TTC549 (cell line): ENCODE measurements around the gene ARHGAP20.

ENCODE experiments used
- FAIRE-seq: peaks from 2 replicates; lab custom pipeline; 2012; peaks lifted over from hg19 to GRCh38; lab: Jason Lieb, UNC

The ARHGAP20 gene, protein sequence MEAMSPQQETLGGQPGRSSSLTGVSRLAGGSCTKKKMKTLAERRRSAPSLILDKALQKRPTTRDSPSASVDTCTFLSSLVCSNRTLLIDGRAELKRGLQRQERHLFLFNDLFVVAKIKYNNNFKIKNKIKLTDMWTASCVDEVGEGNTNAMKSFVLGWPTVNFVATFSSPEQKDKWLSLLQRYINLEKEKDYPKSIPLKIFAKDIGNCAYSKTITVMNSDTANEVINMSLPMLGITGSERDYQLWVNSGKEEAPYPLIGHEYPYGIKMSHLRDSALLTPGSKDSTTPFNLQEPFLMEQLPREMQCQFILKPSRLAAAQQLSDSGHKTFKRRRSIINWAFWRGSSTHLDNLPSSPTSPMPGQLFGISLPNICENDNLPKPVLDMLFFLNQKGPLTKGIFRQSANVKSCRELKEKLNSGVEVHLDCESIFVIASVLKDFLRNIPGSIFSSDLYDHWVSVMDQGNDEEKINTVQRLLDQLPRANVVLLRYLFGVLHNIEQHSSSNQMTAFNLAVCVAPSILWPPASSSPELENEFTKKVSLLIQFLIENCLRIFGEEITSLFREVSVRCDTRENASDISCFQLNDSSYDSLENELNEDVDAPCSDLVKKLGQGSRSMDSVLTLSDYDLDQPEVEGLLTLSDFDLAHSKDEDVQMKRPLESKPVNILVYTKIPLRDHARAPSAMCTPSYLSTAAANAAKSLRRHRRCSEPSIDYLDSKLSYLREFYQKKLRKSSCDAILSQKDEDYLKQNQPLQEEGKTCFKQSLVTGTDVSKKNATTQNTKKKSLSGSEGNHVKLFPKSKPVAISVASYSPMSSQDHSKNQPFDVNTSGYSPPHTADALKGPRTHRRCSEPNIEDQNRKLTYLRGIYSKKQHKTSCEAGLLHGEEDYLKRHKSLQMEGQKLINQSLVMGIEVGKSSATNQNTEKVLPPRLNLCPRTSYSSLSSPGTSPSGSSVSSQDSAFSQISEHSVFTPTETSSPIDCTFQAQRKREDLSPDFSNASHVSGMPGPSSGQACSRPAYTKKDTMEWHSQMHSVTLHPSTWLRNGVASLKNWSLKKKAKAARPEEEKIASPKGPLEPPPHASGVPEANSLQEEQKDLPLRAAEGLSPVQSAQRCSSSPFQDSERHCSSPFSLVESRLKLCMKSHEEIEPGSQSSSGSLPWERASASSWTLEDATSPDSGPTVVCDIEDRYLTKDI

DNA sequence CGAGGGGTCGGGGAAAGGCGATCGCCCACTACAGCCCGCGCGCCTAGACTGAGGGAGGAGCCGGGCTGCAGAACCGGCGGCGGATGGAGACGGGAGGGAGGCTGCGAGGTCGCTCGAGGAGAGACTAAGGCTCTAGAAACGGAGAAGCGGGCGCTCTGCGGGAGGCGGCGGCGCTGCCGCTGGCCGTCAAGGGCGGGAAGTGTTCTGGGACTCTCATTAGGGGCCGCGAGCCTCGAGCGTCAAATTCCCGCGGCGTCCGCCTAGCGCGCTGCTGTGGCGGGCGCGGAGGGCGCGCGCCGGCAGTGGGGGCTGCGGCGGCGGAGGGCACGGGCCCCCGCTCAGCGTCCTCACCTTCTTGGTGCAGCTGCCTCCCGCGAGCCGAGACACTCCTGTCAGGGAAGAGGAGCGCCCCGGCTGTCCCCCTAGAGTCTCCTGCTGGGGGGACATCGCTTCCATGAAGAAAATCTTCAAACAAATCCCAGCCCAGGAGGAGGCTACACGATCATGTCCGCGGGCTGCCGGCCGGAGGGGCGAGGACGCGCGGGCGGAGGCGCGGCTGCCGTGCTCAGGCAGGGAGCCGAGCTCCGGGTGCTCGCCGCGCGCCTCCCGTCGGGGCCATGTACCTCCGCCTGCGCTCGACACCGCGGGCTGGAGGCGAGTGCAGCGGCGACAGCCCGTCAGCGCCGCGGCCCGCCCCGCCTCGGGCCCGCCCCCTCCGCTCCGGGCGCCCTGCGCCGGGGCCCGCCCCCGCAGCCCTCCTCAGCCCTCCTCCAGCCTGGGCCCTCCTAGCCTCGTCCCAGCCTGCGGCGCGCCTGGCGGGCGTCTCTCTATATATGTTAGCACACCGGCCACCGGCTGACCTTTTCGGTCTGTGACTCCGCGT lies at the start of gene ARHGAP20:
Gene ARHGAP20 (minus strand): TSS at position 662 of the 883 bp plus-strand sequence. CDS start 206 bp downstream, at position 456.
- no peak for FAIRE-seq

DNA sequence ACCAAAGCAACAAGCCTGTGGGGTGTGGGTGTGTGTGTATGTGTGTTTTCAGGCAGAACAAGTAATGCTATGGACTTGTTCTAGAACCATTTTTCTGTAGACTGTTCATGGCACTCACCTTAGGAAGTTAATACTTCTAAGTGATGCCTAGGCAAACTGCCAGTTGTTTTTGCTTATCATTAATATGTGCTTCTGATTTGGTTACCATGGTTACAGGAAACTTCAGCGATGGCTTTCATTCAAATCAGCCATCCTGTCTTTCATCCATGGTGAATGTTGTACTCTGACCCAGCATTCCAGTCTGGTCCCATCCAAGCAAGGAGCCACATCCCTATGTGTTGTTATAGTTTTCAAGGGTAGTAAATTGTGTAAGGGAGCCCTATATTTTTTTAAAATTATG lies 49.8 kb upstream of the ARHGAP20 start:
- FAIRE-seq: no peak

DNA sequence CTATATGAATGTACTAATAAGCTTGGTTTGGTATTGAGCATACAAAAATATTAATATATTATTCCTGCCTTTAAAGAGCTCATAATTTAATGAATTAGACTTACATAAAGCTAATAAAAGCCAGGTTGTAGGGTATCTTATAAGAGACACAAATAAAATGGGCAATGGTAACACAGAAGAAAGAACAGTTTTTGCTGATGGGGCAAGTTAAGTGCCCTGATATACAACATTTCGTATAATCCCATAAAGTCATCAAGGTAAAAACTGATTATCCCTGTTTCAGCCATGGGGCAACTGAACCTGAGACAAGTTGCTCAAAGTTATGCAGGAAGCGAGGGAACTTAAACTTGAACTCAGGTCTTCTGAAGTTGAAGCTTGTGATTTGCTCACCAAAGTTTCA lies 48.9 kb upstream of the ARHGAP20 start:
- no peak for FAIRE-seq

DNA sequence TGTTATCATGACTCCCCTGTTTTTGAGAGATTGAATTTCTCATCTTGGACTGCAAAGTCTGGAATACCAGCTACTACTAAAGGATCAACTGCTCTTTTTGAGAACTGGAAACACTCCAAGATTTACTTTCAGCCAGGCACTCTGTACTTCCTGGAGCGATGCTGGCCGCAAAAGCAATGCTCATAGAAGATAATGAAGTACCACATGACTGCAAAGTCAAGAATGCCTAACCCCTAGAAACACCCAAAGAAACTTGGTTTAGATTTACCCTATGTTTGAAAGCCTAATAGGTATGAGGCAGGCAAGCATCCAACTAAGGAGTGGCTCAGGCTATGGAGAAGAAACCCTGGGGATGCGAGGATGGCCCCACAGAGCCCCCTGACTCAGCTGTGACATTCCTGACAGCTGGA lies 47.7 kb upstream of the ARHGAP20 start:
- FAIRE-seq: no peak

DNA sequence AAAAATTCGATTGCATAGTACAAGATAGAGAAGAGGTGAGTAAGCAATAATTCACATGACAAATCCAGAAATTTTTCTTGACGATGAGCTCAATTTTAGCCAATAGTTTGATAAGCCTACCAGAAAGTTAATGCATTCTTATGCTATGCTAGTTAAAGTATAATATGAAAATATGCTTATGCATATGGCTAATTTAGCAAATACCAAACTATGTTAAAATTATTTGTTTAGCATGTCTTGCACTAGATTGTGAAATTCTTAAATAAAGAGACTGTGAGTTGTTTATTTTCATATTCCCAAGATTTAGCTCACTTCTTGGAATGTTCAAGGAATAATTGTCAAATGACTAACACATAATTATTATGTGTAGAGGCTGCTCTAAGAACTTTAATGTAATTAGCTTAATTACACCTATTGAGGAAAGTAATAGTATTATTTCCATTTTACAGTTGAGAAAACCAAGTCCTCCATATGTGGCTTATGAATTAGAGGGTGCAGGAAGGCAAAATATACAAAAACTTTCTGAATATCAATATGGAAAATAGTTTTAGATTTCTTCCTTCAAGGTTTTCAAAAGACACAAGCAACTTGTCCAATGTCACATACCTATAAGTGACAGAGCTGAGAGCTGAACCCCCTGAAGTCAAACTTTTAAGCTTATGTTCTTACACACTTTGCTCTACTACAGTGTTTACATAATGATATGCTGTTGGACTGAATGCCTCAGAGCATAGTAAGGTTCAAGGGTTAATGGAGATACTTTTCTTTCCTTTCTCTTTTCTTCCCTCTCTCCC lies 45.9 kb upstream of the ARHGAP20 start:
- FAIRE-seq: no peak

DNA sequence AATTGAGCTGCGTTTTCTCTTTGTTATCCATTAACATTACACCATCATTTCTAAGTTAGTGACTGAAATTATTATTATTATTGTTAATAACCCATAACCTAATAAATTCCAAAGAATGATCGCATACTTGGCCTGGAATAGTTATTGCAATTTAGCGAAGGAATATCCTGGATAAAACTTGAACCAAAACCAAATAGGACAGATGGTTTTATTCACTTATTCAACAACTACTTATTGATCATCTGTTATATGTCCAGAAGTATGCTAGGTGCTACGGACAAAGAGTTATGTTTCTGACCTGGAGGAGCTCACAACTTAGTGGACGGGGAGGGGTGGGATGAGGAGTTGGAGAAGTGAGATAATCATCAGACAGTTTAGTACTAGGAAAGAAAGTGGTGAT lies 44.8 kb upstream of the ARHGAP20 start:
- no peak for FAIRE-seq

DNA sequence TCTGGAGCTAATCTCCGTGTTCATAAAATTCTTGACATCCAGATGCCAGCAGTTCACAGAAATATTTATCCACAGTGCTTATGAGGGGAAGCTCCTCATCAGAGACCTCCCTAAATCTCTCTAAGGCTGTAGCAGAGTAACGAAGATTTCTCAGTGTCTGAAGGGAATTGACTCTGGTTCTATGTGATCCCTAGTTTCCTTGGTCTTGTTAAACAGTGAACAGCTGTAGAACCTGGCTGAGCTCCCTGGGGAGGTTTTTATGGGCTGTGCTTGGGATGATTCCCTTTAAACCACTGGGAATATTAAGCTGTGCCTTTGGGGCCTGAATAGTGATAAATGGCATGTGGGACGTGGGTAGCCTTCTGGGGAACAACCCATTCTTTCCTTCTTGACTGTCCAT lies 43.7 kb upstream of the ARHGAP20 start:
- no peak for FAIRE-seq

DNA sequence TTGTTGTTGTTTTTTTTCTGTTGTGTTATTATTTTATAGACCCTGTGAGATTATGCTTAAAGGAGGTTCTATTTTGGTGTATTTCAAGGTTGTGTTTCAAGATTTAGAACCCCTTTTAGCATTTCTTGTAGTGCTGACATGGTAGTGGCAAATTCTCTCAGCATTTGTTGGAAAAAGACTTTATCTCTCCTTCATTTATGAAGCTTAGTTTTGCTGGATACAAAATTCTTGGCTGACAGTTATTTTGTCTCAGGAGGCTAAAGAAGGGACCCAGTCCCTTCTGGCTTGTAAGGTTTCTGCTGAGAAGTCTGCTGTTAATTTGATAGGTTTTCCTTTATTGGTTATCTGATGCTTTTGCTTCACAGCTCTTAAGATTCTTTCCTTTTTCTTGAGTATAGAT lies 40.7 kb upstream of the ARHGAP20 start:
- FAIRE-seq: no peak

DNA sequence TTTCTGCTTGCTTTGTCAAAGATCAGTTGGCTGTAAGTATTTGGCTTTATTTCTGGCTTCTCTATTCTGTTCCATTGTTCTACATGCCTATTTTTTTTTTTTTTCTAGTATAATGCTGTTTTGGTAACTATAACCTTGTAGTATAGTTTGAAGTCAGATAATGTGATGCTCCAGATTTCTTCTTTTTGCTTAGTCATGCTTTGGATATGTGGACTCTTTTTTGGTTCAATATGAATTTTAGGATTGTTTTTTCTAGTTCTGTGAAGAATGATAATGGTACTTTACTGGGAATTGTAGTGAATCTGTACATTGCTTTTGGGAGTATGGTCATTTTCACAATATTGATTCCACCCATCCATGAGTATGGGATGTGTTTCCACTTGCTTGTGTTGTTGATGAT lies 37.9 kb upstream of the ARHGAP20 start:
- FAIRE-seq: no peak

DNA sequence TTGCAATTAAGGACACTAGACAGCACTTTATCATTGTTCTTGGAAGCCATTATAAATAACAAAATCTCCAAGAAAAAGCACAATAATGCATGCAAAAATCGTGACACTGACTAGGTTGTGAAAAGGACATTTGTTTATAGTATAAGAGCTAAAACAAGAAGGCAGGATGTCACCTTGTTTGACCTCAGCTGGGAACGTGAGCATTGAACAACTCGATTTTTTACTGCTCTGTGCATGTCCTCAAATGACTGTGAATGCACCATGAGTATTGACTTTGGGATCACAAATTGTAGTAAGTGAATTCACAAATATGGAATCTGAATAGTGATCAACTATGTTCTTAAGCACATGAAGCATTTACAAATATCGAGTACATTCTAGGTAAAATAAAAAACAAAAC lies 35.3 kb upstream of the ARHGAP20 start:
- FAIRE-seq: no peak

DNA sequence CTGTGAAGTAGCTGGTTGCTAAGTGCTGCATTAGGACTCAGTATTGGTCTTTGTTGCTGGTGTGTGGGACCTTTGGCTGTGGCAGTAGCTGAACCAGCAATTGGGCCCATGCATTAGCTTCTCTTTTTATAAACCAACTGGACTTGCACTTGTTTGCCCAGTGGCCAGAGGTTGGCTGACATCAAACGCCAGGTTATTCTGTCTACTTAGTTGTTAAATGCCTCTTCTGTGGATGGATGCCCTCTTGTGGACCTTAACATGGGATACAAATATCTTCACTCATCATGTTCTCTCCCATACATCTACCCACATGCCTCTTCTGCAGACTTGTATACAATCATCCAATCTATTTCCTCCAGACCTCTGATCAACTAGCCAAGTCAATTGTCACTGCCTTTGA lies 26.4 kb upstream of the ARHGAP20 start:
- FAIRE-seq: no peak

DNA sequence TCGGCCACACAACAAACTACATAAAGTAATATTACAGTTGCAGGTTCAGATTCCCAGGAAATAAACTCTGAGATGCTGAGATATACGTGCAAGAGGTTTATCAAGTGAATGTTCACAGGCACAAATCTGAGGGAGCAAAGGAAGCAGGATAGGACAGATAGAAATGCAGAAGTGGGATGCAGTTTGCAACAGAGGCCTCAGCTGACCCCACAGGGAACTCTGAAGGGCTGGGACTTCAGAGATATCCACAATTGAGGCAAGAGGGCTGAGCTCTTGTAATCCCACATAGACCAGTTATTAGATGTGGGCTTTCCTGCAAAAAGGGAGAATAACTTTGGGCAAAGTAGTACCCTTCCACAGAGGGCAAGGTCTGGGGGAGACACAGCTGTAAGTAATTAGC lies 25.4 kb upstream of the ARHGAP20 start:
- FAIRE-seq: no peak

DNA sequence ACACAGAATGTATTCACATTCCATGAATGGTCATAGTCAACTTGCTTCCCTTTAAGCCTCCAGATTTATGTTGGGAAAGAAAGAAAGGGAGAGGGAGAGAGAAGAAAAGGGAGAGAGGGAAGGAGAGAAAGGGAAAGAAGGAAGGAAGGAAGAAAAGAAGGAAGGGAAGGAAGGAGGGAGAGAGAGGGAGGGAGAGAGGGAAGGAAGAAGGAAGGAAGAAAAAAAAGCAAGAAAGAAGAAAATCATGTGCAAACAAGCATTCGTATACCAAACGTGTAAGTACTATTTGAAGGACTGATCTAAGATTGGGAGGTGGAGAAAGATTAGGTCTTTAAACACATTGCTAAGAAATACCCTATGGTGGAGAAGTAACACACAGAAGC lies 23.9 kb upstream of the ARHGAP20 start:
- no peak for FAIRE-seq

DNA sequence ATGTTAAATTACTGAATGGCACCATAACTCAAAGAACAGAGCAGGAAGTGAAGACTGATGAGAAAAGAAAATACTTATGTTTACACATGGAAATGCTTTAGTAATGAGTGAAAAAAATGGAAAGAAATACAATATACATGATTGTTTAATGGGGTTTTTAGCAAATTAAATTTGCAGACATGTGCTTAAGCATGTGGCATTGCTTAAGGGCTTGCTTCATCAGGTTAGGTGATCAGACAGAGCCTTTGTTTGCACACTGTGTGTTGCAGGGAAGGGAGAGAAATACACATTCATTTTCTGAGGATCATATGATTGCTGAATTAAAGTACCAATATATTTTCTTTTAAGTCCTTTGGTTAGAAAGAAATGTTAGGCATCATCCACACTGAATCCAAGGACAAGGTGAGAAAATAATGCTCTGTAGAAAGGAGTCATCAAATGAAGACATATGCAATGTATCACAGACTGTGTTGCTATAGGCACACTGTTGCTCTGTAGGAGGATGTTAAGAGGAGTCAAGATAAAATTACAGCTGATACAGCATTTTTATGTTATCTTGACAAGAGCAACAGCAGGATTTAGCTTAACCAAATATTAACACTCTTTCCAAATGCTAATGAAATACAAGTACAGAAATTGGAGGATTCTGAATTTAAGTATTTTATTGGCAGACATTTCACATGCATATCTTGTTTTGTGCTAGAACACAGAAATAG lies 23.4 kb upstream of the ARHGAP20 start:
- no peak for FAIRE-seq

DNA sequence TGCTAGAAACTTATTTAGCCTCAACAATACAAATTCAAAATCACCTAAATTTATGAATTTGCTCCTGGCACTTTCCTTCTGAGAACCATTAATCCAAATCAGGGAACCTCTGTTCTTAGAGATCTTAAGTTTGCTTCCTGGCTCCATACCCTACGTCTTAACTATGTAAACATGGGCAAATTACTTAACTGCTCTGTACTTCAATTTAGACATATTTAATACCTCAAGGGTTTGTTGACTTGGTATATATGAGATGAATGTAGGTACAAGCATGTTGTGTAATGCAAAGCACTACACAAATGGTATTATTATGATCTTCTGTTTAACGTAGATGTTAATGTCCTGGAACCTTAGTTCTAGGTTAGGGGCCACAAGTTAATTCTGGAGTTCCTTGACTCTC lies 22.6 kb upstream of the ARHGAP20 start:
- no peak for FAIRE-seq

DNA sequence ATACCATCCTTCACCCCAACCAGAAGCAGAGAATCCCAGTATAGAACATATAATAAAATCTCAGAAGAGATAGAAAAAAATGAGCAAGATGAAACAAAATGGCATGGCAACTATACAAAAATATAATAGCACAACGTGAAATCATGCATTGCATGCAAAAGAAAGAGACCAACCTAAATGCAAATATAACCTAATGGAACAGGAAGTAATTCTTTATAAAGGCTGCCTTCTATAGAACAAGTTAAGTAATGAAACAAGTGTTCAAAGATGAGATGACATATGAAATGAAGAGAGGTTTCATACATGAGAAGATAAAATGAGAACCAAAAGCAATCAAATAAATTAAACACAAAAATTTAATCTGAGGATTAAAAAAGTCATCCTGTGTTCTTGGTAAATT lies 18.5 kb upstream of the ARHGAP20 start:
- FAIRE-seq: no peak

DNA sequence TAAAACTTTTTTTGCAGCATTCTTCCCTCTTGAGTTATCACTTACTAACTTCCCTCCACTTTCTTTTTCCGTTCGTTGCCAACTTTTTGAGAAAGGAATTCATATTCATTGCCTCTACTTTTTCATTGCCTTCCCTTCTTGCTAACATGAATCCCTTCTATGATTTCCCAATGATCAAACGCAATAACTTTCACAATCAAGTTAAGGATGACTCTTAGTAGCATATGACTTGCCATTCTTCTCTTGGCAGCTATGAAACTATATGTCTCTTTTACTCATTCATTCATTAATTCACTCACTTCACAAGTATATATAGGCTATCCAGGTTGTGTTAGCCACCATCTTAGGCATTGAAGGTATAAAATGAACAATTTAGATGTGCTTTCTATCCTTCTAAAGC lies 16.6 kb upstream of the ARHGAP20 start:
- no peak for FAIRE-seq

DNA sequence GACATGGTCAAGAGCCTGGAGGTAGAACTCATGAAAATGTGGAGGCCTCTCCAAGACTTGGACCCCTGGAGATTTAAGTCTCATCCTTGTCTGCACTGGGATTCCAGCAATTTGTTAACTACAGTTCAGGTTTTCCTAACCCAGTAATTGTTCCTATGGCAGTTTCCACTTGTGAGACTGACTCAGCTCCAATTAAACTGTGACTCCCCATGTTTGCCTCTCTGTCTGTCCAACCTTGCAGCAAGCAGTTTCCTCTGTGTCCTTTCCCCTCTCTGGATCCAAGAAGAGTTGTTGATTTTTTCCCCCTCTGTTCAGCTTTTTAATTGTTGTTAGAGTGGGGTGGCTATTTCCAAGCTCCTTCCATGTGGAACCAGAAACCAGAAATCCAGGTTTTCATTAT lies 16.2 kb upstream of the ARHGAP20 start:
- no peak for FAIRE-seq

DNA sequence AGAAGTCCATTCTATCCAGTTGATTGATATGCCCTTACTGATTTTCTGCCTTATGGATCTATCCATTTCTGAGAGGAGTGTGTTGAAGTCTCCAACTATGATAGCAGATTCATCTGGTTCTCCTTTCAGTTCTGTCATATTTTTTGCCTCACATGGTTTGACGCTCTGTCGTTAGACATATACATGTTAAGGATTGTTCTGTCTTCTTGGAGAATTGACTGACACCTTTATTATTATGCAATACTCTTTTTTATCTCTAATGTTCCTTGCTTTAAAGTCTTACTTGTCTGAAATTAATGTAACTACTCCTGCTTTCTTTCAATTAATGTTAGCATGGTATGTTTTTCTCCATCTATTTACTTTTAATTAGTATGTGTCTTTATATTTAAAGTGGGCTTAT lies 12.1 kb upstream of the ARHGAP20 start:
- FAIRE-seq: no peak
